Activated CD4-positive, alpha-beta memory T cell treated with anti-CD3 and anti-CD28 coated beads for 36 hours (primary cell): ENCODE measurements around the gene ERCC3. TPM values are rescaled to one million over a fixed set of nuclear protein-coding genes. Genes with fewer than 3 reads are reported as not detected.
"Not testable (repeated sequence)": the region's sequence is repeated elsewhere in the genome, so short reads cannot be mapped to it uniquely, and the experiment has no call there.

ENCODE experiments used
- CTCF ChIA-PET: fragments of 350-600 bp; sonication (Branson Sonifier 250); formaldehyde crosslinking; loops from one replicate; lab custom pipeline; 2021; ENCODE audit warnings: antibody characterized with exemption, inconsistent platforms; lab: Charles Lee
- POLR2A ChIA-PET: fragments of 350-600 bp; sonication (Branson Sonifier 250); formaldehyde crosslinking; loops from one replicate; lab custom pipeline; 2021; ENCODE audit warnings: antibody characterized with exemption; lab: Charles Lee
- DNase-seq: peaks from one replicate; pipeline ENCODE4 v3.0.0-alpha.2; 2020
- H3K27ac Mint-ChIP-seq: one replicate; pipeline ENCODE4 v1.8.0; 2021; ENCODE audit warnings: mixed read lengths
- H3K27me3 Mint-ChIP-seq: one replicate; pipeline ENCODE4 v1.8.0; 2021; ENCODE audit warnings: mixed read lengths
- H3K36me3 Mint-ChIP-seq: one replicate; pipeline ENCODE4 v1.8.0; 2021; ENCODE audit warnings: mixed read lengths
- H3K4me1 Mint-ChIP-seq: one replicate; pipeline ENCODE4 v1.8.0; 2021; ENCODE audit warnings: low read depth, mixed read lengths
- H3K4me3 Mint-ChIP-seq: one replicate; pipeline ENCODE4 v1.8.0; 2021; ENCODE audit warnings: mild to moderate bottlenecking, mixed read lengths
- H3K9me3 Mint-ChIP-seq: one replicate; pipeline ENCODE4 v1.8.0; 2021; ENCODE audit warnings: mixed read lengths
- intact Hi-C: fragments of 100-400 bp; cut with micrococcal nuclease; formaldehyde crosslinking; loops from one replicate; pipeline ENCODE4 v1.15.1; 2023
- total RNA-seq, 2 experiments: library from RNA; stranded (reverse); gene quantifications; one replicate each; pipeline ENCODE4 v1.2.3, GENCODE V29; 2021

The ERCC3 gene
- total RNA-seq, 2 experiments from 2014 or later: 46.1 to 47.3 TPM

DNA sequence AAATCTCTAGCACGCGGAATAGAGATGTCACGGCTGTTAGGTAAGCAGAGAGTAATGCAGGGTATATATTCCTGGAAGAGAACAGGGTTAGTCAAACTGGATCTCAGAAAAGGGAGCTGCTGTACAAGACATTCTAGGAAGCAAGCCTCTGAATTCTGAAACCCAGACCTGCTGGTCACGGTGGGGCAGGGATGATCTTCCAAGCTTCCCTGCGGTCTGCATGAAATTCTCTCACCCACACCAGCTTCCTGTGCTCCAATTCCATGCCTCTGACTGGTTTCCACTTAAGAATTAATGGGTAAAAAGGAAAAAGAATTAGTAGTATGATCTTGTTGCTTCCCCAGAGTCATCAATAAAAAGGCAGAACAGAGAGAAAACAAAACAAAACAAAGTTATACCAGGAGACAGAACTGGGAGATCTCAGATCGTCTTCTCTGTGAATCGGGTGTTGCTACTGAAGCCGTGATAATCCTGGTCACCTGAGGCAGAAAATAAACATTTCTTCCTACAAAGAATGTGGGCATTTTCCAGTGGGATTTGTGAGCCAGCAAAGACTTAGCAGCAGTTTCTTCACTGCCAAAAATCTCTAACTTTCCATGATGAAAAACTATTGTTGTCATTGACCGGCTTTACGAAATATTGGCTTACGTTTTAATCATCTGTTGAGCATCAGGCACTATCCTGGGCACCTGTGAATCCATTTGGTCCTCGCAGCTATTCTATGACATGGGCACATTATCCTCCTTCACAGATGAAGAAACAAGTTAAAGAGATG lies 68.6 kb downstream of the ERCC3 start:
- Mint-ChIP-seq H3K4me3 (no peak overlapping the region), H3K27ac (no peak overlapping the region), H3K27me3 (peaks cover 46% of the 10 kb centered on the region), H3K4me1 (peaks cover 23% of the 10 kb centered on the region), H3K9me3 (peaks cover 6% of the 10 kb centered on the region), H3K36me3 (peaks cover 4% of the 10 kb centered on the region)
- no peak for DNase-seq
- intact Hi-C loops: no loop called here
- ChIA-PET CTCF (interaction anchor here (1.2 kb wide), 1 partner anchor 28 kb away, joined by 3 read pairs; no protein-coding TSS in a partner anchor), POLR2A (no interaction called here)

DNA sequence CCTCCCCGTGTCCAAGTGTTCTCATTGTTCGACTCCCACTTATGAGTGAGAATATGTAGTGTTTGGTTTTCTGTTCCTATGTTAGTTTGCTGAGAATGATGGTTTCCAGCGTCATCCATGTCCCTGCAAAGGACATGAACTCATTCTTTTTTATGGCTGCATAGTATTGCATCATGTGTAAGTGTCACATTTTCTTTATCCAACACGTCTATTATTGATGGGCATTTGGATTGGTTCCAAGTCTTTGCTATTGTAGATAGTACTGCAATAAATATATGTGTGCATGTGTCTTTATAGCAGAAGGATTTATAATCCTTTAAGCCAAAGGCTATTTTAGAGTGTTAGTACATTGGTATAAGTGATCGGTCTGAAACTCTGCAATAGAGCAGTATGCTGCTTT lies 69.8 kb downstream of the ERCC3 start:
- CTCF ChIA-PET: interaction anchor here (0.8 to 1.1 kb wide), 2 partner anchors 27 to 230 kb away, joined by 3 read pairs; no protein-coding TSS in a partner anchor
- intact Hi-C loops, POLR2A ChIA-PET, H3K27ac Mint-ChIP-seq, H3K9me3 Mint-ChIP-seq, H3K4me3 Mint-ChIP-seq, DNase-seq, H3K36me3 Mint-ChIP-seq: not testable (repeated sequence)
- Mint-ChIP-seq H3K4me1 (peaks cover 26% of the 10 kb centered on the region), H3K27me3 (peaks cover 45% of the 10 kb centered on the region)

DNA sequence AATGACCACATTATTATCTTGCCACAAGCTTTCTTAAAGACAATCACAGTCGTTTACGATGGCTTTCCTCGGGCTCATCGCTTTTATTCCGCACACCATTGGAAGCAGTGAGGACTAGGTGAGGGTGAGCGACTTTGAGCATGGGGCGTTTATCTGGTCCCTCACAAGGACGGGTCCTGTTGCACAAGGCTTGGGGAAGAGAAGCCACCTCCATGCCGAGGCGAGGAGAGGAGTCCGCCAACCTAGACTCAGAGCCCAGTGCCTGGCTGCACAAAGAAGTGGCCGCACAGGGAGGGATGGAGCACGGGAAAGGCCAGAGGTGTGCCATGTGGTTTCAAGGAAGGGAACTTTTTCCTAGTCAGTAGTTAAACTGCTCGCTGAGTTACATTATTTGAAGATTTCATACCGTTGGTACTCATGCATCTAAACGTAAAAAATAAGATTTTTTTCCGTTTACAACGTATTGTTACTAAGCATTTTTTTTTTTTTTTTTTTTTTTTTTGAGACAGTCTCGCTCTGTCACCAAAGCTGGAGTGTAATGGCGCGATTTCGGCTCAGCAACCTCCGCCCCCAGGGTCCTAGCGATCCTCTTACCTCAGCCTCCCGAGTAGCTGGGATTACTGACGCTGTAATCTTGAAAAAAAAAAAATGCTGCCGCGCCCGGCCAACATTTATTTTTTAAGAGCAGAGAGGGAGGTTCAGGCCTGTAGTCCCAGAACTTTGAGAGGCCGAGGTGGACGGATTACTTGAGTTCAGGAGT lies 73.0 kb downstream of the ERCC3 start:
- Mint-ChIP-seq H3K4me1 (peaks cover 25% of the 10 kb centered on the region), H3K27me3 (peaks cover 66% of the 10 kb centered on the region), H3K4me3 (peak overlapping the region; percentile 62), H3K27ac (no peak overlapping the region), H3K9me3 (peaks cover 2% of the 10 kb centered on the region), H3K36me3 (no peaks in the 10 kb centered on the region)
- ChIA-PET POLR2A (no interaction called here), CTCF (no interaction called here)
- intact Hi-C loops: no loop called here
- no peak for DNase-seq

DNA sequence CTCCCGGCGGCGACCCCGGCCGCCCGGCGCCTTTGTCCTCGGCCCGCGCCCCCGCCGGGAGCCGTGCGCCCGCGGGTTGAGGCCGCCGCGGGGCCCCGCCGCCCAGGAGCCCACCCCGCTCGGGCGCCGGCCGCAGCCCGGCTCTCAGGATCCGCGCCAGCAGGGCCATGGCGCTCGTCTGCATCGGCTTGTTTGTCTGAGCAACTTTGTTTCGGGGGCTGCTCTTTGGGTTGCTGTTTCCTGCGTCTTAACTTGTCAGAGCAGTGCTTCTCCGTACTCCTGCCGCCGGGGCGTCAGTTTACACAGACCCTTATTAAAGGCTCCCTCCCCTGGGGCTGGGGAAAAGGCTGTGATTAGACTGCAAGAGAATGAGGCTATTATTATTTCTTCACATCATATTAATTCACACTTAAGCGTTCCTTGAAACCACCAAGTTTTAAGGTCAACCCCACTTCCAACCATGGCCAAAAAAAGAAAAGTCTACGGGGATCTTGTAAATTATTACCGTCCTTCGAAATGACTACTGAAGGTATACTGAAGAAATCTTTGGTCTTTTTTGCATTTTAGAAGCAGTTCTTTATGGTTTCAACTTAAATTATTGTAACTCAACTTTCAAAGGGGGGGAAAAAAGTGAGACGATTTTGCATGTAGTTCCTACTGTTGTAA lies 73.7 kb downstream of the ERCC3 start, which contains the start of gene CYP27C1:
Gene CYP27C1 (minus strand): TSS at position 198 of the 666 bp plus-strand sequence. CDS start 29 bp downstream, at position 169.
- H3K4me3 Mint-ChIP-seq: peak within 1 kb of the TSS; percentile 62
- CTCF ChIA-PET: no interaction called here

DNA sequence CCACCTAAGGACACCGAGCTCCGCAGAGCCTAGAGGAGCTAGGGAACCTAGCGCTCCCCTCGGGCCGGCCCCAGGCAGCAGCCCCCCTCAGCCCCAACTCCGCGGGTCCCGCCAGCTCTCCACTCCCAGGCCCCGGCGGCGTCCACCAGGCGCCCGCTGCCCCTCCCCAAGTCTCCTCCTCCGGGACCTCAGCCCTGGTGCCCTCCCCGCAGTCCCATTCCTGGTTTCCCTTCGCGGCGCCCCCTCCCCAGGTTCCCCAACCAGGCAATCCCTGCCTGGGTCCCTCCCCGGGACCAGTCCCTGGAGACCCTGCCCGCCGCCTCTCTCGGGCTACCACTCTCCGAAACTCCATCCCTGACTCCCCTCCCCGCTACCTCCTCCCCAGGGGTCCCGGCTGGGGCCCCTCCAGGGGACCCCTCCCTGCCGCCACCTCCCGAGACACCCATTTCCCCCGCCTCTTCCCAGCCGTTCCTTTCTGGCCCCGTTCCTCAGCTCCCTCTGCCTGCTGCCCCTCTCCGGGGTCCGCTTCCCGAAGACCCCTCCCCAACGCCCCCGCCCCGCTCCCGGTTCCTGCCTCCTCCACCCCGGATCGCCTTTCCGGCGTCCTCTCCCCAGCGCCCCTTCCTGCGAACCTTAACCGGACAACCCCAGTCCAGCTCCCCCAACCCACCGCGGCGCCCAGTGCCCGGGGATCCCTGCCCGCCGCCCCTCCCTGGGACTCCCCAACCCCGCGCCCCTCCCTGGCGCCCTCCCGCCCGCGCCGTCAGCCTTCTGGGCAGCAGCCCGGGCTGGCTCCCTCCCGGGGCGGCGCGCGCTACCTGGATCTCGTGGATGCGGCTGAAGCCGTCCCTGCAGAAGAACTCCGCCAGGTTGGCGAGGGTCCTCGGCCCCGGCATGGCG lies 74.5 kb downstream of the ERCC3 start:
- peaks cover 2% of the 10 kb centered on the region for H3K9me3 Mint-ChIP-seq
- intact Hi-C loops: no loop called here
- no peaks in the 10 kb centered on the region for H3K36me3 Mint-ChIP-seq
- no peak overlapping the region for H3K27ac Mint-ChIP-seq
- ChIA-PET POLR2A (no interaction called here), CTCF (no interaction called here)
- H3K4me1 Mint-ChIP-seq: peaks cover 18% of the 10 kb centered on the region
- peaks cover 57% of the 10 kb centered on the region for H3K27me3 Mint-ChIP-seq
- peak overlapping the region; percentile 43 for H3K4me3 Mint-ChIP-seq
- no peak for DNase-seq

More for the DNA sequence above, 73.7 kb downstream of the ERCC3 start, which contains the start of gene CYP27C1:
- Mint-ChIP-seq H3K27ac (no peak within 1 kb of the TSS), H3K4me1 (peaks cover 18% of the 10 kb centered on the region), H3K27me3 (peaks cover 61% of the 10 kb centered on the region), H3K36me3 (no peaks in the 10 kb centered on the region), H3K9me3 (peaks cover 2% of the 10 kb centered on the region)
- POLR2A ChIA-PET: no interaction called here
- no peak for DNase-seq
- intact Hi-C loops: no loop called here

DNA sequence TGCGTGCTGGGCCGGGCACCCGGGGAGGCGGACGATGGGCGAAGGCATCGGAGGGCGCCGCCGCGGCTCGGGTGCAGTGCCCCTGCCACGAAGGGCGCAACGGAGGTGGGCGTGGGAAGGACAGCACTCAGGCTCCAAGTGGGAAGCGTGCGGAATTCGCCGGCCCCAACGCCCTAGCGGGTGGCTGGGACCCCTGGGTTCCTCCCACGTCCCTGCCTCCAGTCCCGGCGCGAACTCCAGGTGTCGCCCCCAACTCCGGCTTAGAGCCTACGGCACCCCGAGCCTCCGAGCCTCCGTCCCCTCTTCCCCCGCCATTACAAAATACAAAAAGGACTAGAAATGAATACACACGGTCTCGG lies 75.2 kb downstream of the ERCC3 start:
- Mint-ChIP-seq H3K4me1 (peaks cover 18% of the 10 kb centered on the region), H3K4me3 (peak overlapping the region; percentile 43), H3K27me3 (peaks cover 57% of the 10 kb centered on the region), H3K27ac (no peak overlapping the region), H3K36me3 (no peaks in the 10 kb centered on the region), H3K9me3 (peaks cover 2% of the 10 kb centered on the region)
- intact Hi-C loops: no loop called here
- POLR2A ChIA-PET: no interaction called here
- CTCF ChIA-PET: no interaction called here
- DNase-seq: no peak

DNA sequence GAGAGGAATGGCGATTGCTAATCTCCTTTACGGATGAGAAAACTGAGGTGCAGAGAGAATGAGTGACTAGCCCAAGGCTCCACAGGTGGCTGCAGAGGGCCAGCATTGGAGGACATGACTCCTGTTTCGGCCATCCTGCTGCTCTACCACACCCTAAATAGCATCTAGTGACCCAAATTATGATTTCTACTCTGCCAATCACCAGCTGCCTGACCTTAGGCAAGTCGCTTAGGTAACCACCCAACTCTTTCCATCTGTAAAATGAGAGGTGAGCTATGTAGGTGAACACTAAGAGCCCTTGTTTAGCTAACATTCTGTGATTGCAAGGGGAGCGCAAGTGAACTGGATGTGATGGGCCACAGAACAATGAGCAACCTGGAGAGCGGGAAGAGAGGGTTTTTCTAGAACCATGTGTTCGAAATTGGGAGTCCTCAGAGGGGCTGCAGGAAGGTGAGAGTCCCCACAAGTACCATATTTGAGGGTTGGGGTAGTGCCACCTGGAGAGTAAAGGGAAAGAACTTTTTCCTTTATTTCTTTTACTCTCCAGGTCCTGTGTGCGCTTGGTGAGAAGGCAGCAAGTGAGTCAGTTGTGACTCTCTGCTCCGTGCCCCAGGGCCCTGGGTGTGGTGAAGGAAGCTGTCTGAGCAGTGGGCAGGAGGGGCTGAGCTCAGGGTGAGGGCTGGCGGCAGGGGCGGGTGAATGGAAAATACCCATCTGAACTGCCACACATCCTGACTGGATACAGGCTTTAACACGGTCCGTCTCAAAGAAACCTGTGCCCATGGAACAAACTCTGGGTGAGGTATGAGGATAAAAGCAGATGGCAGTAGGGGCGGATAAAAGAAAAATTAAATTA lies 76.2 kb downstream of the ERCC3 start:
- H3K9me3 Mint-ChIP-seq: peaks cover 2% of the 10 kb centered on the region
- POLR2A ChIA-PET: no interaction called here

DNA sequence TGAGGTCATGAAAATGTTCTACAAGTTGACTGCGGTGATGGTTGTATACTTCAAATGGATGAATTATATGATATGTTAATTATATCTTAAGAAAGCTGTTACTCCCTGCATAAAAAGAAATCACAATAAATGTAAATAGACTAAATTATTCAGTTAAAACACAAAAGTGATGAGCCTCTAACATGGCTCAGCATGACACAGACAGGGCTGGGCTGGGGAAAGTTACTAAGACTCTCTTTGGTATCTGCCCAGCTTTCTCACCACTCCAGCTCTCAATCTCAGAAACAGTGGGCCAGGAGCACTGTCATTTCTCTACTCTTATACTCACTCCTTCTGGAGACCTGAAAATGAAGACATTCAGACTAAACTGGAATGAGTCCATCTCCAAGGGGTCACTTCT lies 77.4 kb downstream of the ERCC3 start:
- H3K4me3 Mint-ChIP-seq: no peak overlapping the region
- no peak for DNase-seq
- H3K4me1 Mint-ChIP-seq: peaks cover 18% of the 10 kb centered on the region
- no peak overlapping the region for H3K27ac Mint-ChIP-seq
- H3K27me3 Mint-ChIP-seq: peaks cover 67% of the 10 kb centered on the region
- no peaks in the 10 kb centered on the region for H3K36me3 Mint-ChIP-seq
- H3K9me3 Mint-ChIP-seq: peaks cover 2% of the 10 kb centered on the region
- POLR2A ChIA-PET: no interaction called here
- intact Hi-C loops: no loop called here
- CTCF ChIA-PET: no interaction called here

More for the DNA sequence above, 76.2 kb downstream of the ERCC3 start:
- H3K36me3 Mint-ChIP-seq: no peaks in the 10 kb centered on the region
- peaks cover 58% of the 10 kb centered on the region for H3K27me3 Mint-ChIP-seq
- intact Hi-C loops: no loop called here
- peak; percentile 35 for DNase-seq
- H3K4me3 Mint-ChIP-seq: no peak overlapping the region
- no peak overlapping the region for H3K27ac Mint-ChIP-seq
- CTCF ChIA-PET: no interaction called here
- H3K4me1 Mint-ChIP-seq: peaks cover 18% of the 10 kb centered on the region

DNA sequence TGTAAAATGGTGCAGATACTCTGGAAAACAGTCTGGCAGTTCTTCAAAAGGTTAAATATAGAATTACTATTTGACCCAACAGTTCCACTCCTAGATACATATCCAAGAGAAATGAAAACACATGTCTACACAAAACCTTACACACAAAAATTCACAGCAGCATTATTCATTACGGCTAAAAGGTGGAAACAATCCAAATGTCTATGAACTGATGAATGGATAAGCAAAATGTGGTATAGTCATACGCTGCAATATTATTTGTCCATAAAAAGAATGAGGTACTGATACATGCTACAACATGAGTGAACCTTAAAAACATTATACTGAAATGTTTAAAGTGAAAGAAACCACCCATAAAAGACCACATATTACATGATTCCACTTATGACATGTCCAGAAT lies 77.8 kb downstream of the ERCC3 start:
- POLR2A ChIA-PET: no interaction called here
- H3K4me3 Mint-ChIP-seq: no peak overlapping the region
- H3K4me1 Mint-ChIP-seq: peaks cover 18% of the 10 kb centered on the region
- no peak overlapping the region for H3K27ac Mint-ChIP-seq
- CTCF ChIA-PET: no interaction called here
- DNase-seq: no peak
- peaks cover 69% of the 10 kb centered on the region for H3K27me3 Mint-ChIP-seq
- H3K36me3 Mint-ChIP-seq: no peaks in the 10 kb centered on the region
- H3K9me3 Mint-ChIP-seq: peaks cover 2% of the 10 kb centered on the region
- intact Hi-C loops: no loop called here

DNA sequence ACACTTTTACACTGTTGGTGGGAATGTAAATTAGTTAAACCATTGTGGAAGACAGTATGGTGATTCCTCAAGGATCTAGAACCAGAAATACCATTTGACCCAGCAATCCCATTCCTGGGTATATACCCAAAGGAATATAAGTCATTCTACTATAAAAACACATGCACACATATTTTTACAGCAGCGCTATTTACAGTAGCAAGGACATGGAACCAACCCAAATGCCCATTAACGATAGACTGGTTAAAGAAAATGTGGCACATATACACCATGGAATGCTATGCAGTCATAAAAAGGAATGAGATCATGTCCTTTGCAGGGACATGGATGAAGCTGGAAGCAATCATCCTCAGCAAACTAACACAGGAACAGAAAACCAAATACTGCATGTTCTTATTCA lies 79.7 kb downstream of the ERCC3 start:
- H3K4me1 Mint-ChIP-seq, POLR2A ChIA-PET, H3K4me3 Mint-ChIP-seq, H3K27ac Mint-ChIP-seq, CTCF ChIA-PET, H3K36me3 Mint-ChIP-seq, H3K9me3 Mint-ChIP-seq, intact Hi-C loops, DNase-seq: not testable (repeated sequence)
- H3K27me3 Mint-ChIP-seq: peaks cover 72% of the 10 kb centered on the region

DNA sequence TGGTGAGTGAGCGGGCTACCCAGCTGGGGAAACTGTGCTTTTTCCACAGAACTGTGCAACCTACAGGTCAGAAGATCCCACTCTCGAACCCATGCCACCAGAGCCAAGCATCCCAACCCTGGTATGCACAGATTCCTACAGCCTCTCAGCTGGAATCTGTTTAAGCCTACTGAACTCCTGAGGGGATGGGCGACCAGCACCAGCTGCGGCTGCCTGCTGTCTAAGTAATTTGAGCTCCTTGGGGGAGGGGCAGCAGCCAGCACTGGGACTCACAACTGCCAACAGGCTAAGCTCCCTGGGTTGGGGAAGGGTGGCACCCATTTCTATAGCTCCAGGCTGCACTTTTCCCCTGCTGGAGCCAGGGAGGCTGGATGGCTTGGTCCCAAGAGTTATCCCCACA lies 85.6 kb downstream of the ERCC3 start:
- H3K4me1 Mint-ChIP-seq: no peaks in the 10 kb centered on the region
- POLR2A ChIA-PET: no interaction called here
- no peaks in the 10 kb centered on the region for H3K36me3 Mint-ChIP-seq
- H3K4me3 Mint-ChIP-seq: no peak overlapping the region
- no peak for DNase-seq
- intact Hi-C loops: no loop called here
- H3K27ac Mint-ChIP-seq: no peak overlapping the region
- no peaks in the 10 kb centered on the region for H3K9me3 Mint-ChIP-seq
- CTCF ChIA-PET: no interaction called here
- peaks cover 48% of the 10 kb centered on the region for H3K27me3 Mint-ChIP-seq
